ENCODE data around the gene PTPN13.

DNA sequence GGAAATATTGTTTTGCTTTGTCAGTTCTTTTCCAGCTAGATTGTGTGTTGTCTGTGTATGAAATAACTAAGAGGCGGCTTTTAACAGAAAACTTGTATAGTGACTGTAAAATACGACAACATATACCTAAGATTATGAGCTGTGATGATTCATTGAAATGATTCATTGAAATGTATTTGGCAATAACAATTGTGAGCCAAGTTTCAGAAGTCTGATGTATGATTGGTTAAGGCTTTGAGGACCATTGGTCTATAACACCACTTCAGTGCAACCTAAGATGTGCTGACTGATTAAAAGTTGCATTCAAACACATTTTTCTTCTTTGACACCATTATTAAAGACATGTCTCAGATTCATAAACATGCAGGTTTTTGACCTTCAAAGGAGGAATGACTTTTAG lies 76.6 kb downstream of the PTPN13 start:
- no peak for TF ChIP-seq EZH2 (IDR thresholded peaks at IDR 0.05; ENCODE audit: insufficient read depth, poor library complexity, severe bottlenecking)
- no peak for TF ChIP-seq EZH2phosphoT487 (IDR thresholded peaks at IDR 0.05; ENCODE audit: insufficient read depth, low read depth)

Measured in GM23248 (cell line).